Adrenal gland (tissue), 12 donors: ENCODE results near the gene SFT2D1. TPM values are rescaled to one million over a fixed set of nuclear protein-coding genes. Genes with fewer than 3 reads are reported as not detected.
"Not testable (repeated sequence)": the region's sequence is repeated elsewhere in the genome, so short reads cannot be mapped to it uniquely, and the experiment has no call there.

ENCODE experiments used
- DNase-seq, 7 donors: peaks; one replicate each; pipeline ENCODE4 v3.0.0-alpha.2; 2019 to 2020
- H3K27ac ChIP-seq, 5 donors: fragments of 200-600 bp; sonication (generic) in 4 of 5; 1 replicate in 3 of 5; 2 replicates in 2 of 5; pipeline versions ENCODE4 v1.5.1 to v1.8.0; 2016 to 2020; ENCODE audit warnings: mild to moderate bottlenecking in 1 of 5
- H3K27me3 ChIP-seq: fragments of 200-600 bp; 2 replicates; pipeline ENCODE4 v1.8.0; 2021
- H3K36me3 ChIP-seq, 2 donors: fragments of 200-600 bp; replicated peaks in 1 of 2; 1 replicate in 1 of 2; 2 replicates in 1 of 2; pipeline versions ENCODE4 v1.5.1 to v1.8.0; 2018 to 2022
- H3K4me1 ChIP-seq, 2 donors: fragments of 200-600 bp; replicated peaks in 1 of 2; 1 replicate in 1 of 2; 2 replicates in 1 of 2; pipeline versions ENCODE4 v1.5.1 to v1.8.0; 2018 to 2021
- H3K4me3 ChIP-seq, 4 donors: fragments of 200-600 bp; sonication (generic) in 3 of 4; one replicate each; pipeline ENCODE4 v1.5.1; 2016 to 2018
- H3K9me3 ChIP-seq, 3 donors: fragments of 200-600 bp; sonication (generic) in 1 of 3; replicated peaks in 1 of 3; 1 replicate in 2 of 3; 2 replicates in 1 of 3; pipeline versions ENCODE4 v1.5.1 to v1.8.0; 2016 to 2021
- POLR2A ChIP-seq, 2 donors: fragments of 450-650 bp; IDR thresholded peaks; one replicate each; pipeline ENCODE4 v1.6.1; 2017; ENCODE audit warnings: antibody characterized with exemption in 2 of 2, mild to moderate bottlenecking in 2 of 2, moderate library complexity in 1 of 2
- WGBS, 4 donors: extraction: QIAGEN DNeasy Blood & Tissue Kit in 2 of 4; methylation state at CpG; one replicate each; pipeline versions ENCODE4 v1.1.5 to v1.1.7; 2013 to 2017; 5-methylcytosine and 5-hydroxymethylcytosine counted together
- intact Hi-C, 2 donors: fragments of 100-400 bp; cut with DNase I; formaldehyde crosslinking; loops; one replicate each; pipeline versions ENCODE4 v1.14.1 to v1.15.0; 2022 to 2023
- polyA plus RNA-seq, 3 donors: library from polyadenylated mRNA; stranded (reverse); fragments of 200-250 nt in 2 of 3; fragments of 350-450 nt in 1 of 3; fragmentation: Illumina TruSeq in 1 of 3; extraction: RNeasy Lipid Tissue Mini Kit (QIAGEN cat#74804) in 1 of 3; gene quantifications; one replicate each; pipeline ENCODE4 v1.2.3, GENCODE V29; 2013 to 2014
- total RNA-seq, 9 donors: library from RNA; depleted of rRNA in 4 of 9; stranded (reverse); fragments of >200 nt in 4 of 9; fragments of 120-200 nt in 1 of 9; fragmentation: NEBNext Ultra II Directional in 1 of 9; extraction: Animal tissue kit (Norgen Biotek cat#: 25700) in 1 of 9; gene quantifications; one replicate each; pipeline versions ENCODE4 v1.1.0 to v1.2.4, GENCODE V29; 2013 to 2023
- TF ChIP-seq, protein P1 (sequence below), 6 experiments: fragments of 450-650 bp in 4 of 6; fragments of 200-600 bp in 2 of 6; sonication (generic) in 1 of 6; IDR thresholded peaks; 1 replicate in 5 of 6; 2 replicates in 1 of 6; pipeline versions ENCODE4 v1.5.1 to v1.8.0; 2016 to 2021; ENCODE audit warnings: antibody characterized with exemption in 6 of 6, mild to moderate bottlenecking in 2 of 6, moderate library complexity in 1 of 6
- donor health status: healthy with polysubstance abuse.
- donor health status: Bipolar disorder and iron deficiency.
- donor health status: DM: yes; HTN: yes; CAD: no.
- donor health status: DM: no; HTN: no; CAD: no.
- donor health status: DM: no; HTN: no; CAD: no.
- donor health status: DM: yes; HTN: yes; CAD: no.

Gene SFT2D1
- total and polyA plus RNA-seq, 12 donors: 32.6 to 68.0 (median 46.2) TPM

DNA sequence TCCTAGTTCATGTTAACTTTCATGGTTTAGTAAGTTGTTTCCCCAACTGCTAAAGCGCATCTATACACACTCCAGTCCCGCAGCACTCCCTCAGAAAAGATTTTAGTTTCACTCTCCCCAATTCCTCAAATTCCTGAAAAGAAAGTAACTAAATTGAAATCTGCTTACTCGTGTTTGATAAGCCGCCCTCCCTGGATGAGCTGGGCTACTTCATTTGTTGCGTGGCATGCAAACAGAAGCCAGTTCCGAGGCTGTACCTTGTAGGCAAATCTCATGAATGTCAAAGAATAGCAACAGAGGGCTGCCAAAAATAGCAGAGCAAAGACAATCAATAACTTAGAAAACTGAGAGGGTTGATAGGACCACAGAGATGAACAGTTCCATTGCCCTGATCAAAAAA, 23.5 kb upstream of the SFT2D1 start:
- Histone ChIP-seq H3K4me1 (peaks cover 0 to 28% of the 10 kb centered on the region in 2 donors), H3K4me3 (no peak overlapping the region), H3K27ac (peak overlapping the region in 3 of 5 donors; percentile 2 to 55 (median 30)), H3K9me3 (no peaks in the 10 kb centered on the region), H3K27me3 (no peaks in the 10 kb centered on the region), H3K36me3 (peaks cover 0 to 13% of the 10 kb centered on the region in 2 donors)
- WGBS, 4 donors: 82 to 89% (median 85%) methylated on average over 6 of the region's 6 CpGs
- DNase-seq: no peak
- intact Hi-C loops: no loop called here
- no peak for TF ChIP-seq POLR2A (IDR thresholded peaks at IDR 0.05)
- TF ChIP-seq, protein P1, sequence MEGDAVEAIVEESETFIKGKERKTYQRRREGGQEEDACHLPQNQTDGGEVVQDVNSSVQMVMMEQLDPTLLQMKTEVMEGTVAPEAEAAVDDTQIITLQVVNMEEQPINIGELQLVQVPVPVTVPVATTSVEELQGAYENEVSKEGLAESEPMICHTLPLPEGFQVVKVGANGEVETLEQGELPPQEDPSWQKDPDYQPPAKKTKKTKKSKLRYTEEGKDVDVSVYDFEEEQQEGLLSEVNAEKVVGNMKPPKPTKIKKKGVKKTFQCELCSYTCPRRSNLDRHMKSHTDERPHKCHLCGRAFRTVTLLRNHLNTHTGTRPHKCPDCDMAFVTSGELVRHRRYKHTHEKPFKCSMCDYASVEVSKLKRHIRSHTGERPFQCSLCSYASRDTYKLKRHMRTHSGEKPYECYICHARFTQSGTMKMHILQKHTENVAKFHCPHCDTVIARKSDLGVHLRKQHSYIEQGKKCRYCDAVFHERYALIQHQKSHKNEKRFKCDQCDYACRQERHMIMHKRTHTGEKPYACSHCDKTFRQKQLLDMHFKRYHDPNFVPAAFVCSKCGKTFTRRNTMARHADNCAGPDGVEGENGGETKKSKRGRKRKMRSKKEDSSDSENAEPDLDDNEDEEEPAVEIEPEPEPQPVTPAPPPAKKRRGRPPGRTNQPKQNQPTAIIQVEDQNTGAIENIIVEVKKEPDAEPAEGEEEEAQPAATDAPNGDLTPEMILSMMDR (IDR thresholded peaks at IDR 0.05): no peak

GRCh38 chr6:166365221-166365620, 22.9 kb upstream of the SFT2D1 start:
- peak; percentile 42 to 79 (median 67) for DNase-seq
- Histone ChIP-seq H3K9me3 (no peaks in the 10 kb centered on the region), H3K4me1 (peaks cover 0 to 28% of the 10 kb centered on the region in 2 donors), H3K27me3 (no peaks in the 10 kb centered on the region), H3K27ac (peak overlapping the region in 3 of 5 donors; percentile 2 to 55 (median 30)), H3K4me3 (no peak overlapping the region), H3K36me3 (peaks cover 0 to 13% of the 10 kb centered on the region in 2 donors)
- no peak for TF ChIP-seq POLR2A (IDR thresholded peaks at IDR 0.05)
- TF ChIP-seq, protein P1 (IDR thresholded peaks at IDR 0.05): no peak
- 19 to 29% (median 27%) methylated on average over 2 of the region's 2 CpGs for WGBS, 4 donors
- intact Hi-C loops: no loop called here

GRCh38 chr6:166364456-166364855, 22.1 kb upstream of the SFT2D1 start:
- no peak for DNase-seq
- H3K36me3 ChIP-seq: peaks cover 0 to 13% of the 10 kb centered on the region in 2 donors
- WGBS, 4 donors: 80 to 87% (median 83%) methylated on average over 7 of the region's 7 CpGs
- no peaks in the 10 kb centered on the region for H3K9me3 ChIP-seq
- H3K4me1 ChIP-seq: peaks cover 0 to 28% of the 10 kb centered on the region in 2 donors
- no peak for TF ChIP-seq POLR2A (IDR thresholded peaks at IDR 0.05)
- TF ChIP-seq, protein P1 (IDR thresholded peaks at IDR 0.05): no peak
- H3K27ac ChIP-seq: peak overlapping the region in 1 of 5 donors; percentile 55
- intact Hi-C loops: no loop called here
- no peak overlapping the region for H3K4me3 ChIP-seq
- H3K27me3 ChIP-seq: no peaks in the 10 kb centered on the region

- DNase-seq, H3K9me3 ChIP-seq, H3K27me3 ChIP-seq, H3K27ac ChIP-seq, H3K4me3 ChIP-seq, intact Hi-C loops: not testable (repeated sequence)
- Histone ChIP-seq H3K36me3 (peaks cover 0 to 13% of the 10 kb centered on the region in 2 donors), H3K4me1 (peaks cover 0 to 24% of the 10 kb centered on the region in 2 donors)
- 89 to 96% (median 94%) methylated on average over 4 of the region's 4 CpGs for WGBS, 4 donors
Observed at GRCh38 chr6:166362427-166362826, 20.1 kb upstream of the SFT2D1 start.

GRCh38 chr6:166361077-166361429, 18.7 kb upstream of the SFT2D1 start:
- no peak overlapping the region for H3K27ac ChIP-seq
- TF ChIP-seq POLR2A (IDR thresholded peaks at IDR 0.05): no peak
- TF ChIP-seq, protein P1 (IDR thresholded peaks at IDR 0.05): no peak
- H3K9me3 ChIP-seq: no peaks in the 10 kb centered on the region
- no peak overlapping the region for H3K4me3 ChIP-seq
- peak in 1 of 7 donors; percentile 16 for DNase-seq
- H3K4me1 ChIP-seq: peaks cover 0 to 14% of the 10 kb centered on the region in 2 donors
- peaks cover 0 to 13% of the 10 kb centered on the region in 2 donors for H3K36me3 ChIP-seq
- intact Hi-C loops: no loop called here
- WGBS, 4 donors: 64 to 82% (median 69%) methylated on average over 3 of the region's 3 CpGs
- no peaks in the 10 kb centered on the region for H3K27me3 ChIP-seq
